Naive B cell (primary cell): ENCODE data around the gene IGF2R. TPM values are rescaled to one million over a fixed set of nuclear protein-coding genes. Genes with fewer than 3 reads are reported as not detected.
A peak's percentile ranks its signal among the peaks of the same experiment; 100 is the strongest.

Experiments used
- ATAC-seq, 2 donors: fragments of 150-1000 bp; cut with Tn5 transposase; 2 replicates each; pipeline ENCODE4 v1.10.0; 2021; ENCODE audit warnings: low read depth in 2 of 2, mild to moderate bottlenecking in 2 of 2, moderate library complexity in 2 of 2
- DNase-seq: peaks from one replicate; pipeline ENCODE4 v3.0.0; 2022
- H3K27ac Mint-ChIP-seq, 6 donors: one replicate each; pipeline ENCODE4 v1.8.0; 2020 to 2022; ENCODE audit warnings: mild to moderate bottlenecking in 6 of 6, mixed read lengths in 6 of 6, moderate library complexity in 5 of 6, inconsistent platforms in 2 of 6
- H3K27me3 Mint-ChIP-seq, 3 donors: one replicate each; pipeline ENCODE4 v1.8.0; 2021 to 2022; ENCODE audit warnings: mixed read lengths in 3 of 3, mild to moderate bottlenecking in 1 of 3
- H3K36me3 Mint-ChIP-seq, 2 donors: one replicate each; pipeline ENCODE4 v1.8.0; 2020 to 2022; ENCODE audit warnings: mixed read lengths in 2 of 2, inconsistent platforms in 1 of 2, mild to moderate bottlenecking in 1 of 2
- H3K4me1 Mint-ChIP-seq, 3 donors: one replicate each; pipeline ENCODE4 v1.8.0; 2020 to 2022; ENCODE audit warnings: mixed read lengths in 3 of 3, inconsistent platforms in 1 of 3, mild to moderate bottlenecking in 1 of 3, moderate library complexity in 1 of 3
- H3K4me3 Mint-ChIP-seq, 8 donors: one replicate each; pipeline ENCODE4 v1.8.0; 2020 to 2022; ENCODE audit warnings: mild to moderate bottlenecking in 8 of 8, mixed read lengths in 8 of 8, moderate library complexity in 8 of 8, inconsistent platforms in 2 of 8
- H3K9me3 Mint-ChIP-seq, 7 donors: one replicate each; pipeline ENCODE4 v1.8.0; 2020 to 2022; ENCODE audit warnings: mixed read lengths in 7 of 7, mild to moderate bottlenecking in 5 of 7, inconsistent platforms in 2 of 7, moderate library complexity in 1 of 7
- polyA plus RNA-seq, 6 donors: library from polyadenylated mRNA; unstranded; fragments of 300-500 nt; fragmentation: Illumina TruSeq; gene quantifications; one replicate each; pipeline ENCODE4 v1.2.3, GENCODE V29; 2021; ENCODE audit warnings: low read depth in 6 of 6

IGF2R gene
- polyA plus RNA-seq, 6 donors from 2014 or later: 2.3 to 12.1 (median 7.0) TPM

DNA sequence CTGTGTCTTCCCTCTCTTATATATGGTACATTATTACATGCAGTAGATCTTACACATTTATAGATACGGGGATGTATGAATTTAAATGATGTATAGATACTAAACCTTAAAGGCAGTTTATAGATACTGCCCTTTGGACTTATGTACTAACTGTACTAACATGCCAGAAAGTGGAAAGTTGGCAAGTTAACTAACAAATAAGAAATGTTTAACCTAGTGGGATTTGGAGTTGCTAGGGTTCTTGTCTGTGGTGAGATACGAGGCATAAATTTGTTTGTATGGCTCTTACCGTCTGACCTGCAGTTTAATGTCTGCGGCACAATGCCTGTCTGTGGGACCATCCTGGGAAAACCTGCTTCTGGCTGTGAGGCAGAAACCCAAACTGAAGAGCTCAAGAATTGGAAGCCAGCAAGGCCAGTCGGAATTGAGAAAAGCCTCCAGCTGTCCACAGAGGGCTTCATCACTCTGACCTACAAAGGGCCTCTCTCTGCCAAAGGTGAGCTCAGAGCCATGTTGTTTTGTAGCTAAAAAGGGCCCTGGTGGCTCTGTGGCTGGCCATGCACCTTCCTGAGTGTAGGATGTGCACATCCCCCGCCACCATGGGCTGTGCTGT lies 89.8 kb downstream of the IGF2R start:
- Mint-ChIP-seq H3K27me3 (no peaks in the 10 kb centered on the region), H3K9me3 (peaks cover 0 to 2% (median 0%) of the 10 kb centered on the region in 7 donors), H3K27ac (no peak overlapping the region), H3K4me1 (no peaks in the 10 kb centered on the region), H3K4me3 (no peak overlapping the region), H3K36me3 (peaks cover 51 to 67% of the 10 kb centered on the region in 2 donors)
- DNase-seq: no peak
- ATAC-seq: no peak

DNA sequence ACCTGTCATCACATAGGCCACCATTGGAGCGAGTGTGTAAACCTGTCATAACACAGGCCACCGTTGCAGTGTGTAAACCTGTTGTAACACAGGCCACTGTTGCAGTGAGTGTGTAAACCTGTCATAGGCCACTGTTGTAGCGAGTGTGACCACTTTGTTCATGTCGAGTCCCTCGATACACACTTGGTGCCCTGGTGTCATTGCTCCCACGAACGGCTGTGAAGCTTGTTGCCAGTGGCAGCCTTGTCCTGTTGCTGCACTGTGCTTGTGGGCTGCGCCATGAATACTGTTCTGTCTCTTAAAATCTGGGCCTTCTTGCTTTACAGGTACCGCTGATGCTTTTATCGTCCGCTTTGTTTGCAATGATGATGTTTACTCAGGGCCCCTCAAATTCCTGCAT lies 91.3 kb downstream of the IGF2R start:
- H3K27me3 Mint-ChIP-seq: no peaks in the 10 kb centered on the region
- DNase-seq (no peak), ATAC-seq (no peak)
- H3K9me3 Mint-ChIP-seq: no peaks in the 10 kb centered on the region
- H3K36me3 Mint-ChIP-seq: peaks cover 57 to 68% of the 10 kb centered on the region in 2 donors
- no peaks in the 10 kb centered on the region for H3K4me1 Mint-ChIP-seq
- no peak overlapping the region for H3K27ac Mint-ChIP-seq
- no peak overlapping the region for H3K4me3 Mint-ChIP-seq

DNA sequence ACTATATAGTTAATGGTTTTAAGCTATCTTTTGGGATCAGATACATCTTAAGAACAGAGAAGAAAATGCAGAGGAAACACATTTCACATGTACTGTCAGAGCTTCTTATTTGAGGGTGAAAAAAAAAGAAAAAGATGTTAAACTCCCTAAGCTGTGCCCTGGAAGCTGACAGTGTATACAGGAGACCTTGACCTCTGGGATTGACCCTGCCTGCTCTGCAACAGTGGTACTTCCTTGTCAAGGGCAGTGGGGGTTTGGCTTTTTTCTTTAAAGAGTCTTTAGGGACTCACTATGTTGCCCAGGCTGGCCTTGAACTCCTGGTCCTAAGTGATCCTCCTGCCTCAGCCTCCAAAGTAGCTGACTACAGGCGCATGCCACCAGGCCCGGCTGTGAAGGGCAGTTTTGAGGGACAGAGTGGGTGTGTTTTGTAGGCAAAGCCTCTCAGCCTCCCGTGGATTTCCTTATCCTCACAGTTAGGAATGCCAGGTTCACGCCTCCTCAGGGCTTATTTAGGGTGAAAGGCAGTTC lies 92.1 kb downstream of the IGF2R start:
- peaks cover 58 to 69% of the 10 kb centered on the region in 2 donors for H3K36me3 Mint-ChIP-seq
- ATAC-seq: no peak
- H3K27ac Mint-ChIP-seq: no peak overlapping the region

DNA sequence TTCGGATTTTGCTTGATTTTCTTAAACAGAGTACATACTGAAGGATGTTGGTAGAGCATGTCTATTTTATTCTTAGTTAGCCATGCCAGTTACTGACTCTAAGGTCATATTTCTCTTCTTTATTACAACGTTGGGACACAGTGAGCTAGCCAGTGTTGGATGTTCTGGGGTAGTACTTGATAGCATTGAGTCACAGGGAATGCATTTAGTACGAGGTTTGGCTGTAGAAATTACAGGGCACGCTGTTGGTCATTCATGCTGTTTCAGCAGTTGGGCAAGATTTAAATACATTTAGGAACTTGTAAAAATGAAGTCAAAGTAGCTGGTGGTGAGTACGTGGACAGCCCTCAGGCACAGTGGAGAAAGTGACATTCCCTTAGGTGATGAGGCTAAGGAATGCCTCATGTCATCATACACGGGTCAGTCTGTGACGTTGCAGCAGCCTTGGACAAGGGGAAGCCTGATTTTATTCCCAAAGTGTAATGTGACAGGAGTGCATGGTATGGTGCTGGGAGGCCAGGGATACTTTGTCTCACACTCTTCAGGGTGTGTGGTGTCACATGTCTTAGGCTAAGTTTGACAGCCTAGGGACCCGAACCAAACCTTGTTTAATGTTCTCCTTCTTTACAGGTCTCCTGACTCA lies 95.0 kb downstream of the IGF2R start:
- Mint-ChIP-seq H3K27me3 (no peaks in the 10 kb centered on the region), H3K4me3 (no peak overlapping the region), H3K27ac (no peak overlapping the region), H3K36me3 (peaks cover 50 to 64% of the 10 kb centered on the region in 2 donors), H3K9me3 (no peaks in the 10 kb centered on the region), H3K4me1 (peaks cover 14 to 21% (median 18%) of the 10 kb centered on the region in 3 donors)
- DNase-seq: no peak
- no peak for ATAC-seq

More for the DNA sequence above, 92.1 kb downstream of the IGF2R start:
- no peak for DNase-seq
- Mint-ChIP-seq H3K4me1 (no peaks in the 10 kb centered on the region), H3K9me3 (no peaks in the 10 kb centered on the region), H3K4me3 (no peak overlapping the region), H3K27me3 (no peaks in the 10 kb centered on the region)

DNA sequence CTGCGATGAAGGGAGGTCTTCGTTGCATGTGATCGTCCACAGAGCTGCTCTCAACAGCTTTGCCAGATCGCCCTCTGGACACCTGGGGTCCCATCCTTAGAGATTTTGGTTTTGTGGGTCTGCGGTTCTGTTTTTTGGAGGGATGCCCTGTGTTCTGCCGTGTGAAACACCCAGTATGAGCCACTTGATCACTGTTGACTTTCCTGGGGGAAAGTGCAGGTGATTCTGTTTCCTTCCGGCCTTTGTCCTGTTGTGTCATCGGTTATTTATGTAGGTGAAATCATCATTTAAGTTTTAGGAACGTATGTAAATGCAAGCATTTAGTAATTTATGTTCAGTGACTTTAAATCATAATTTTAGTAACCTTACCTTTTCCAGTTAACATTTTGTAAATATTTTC lies 96.3 kb downstream of the IGF2R start:
- H3K9me3 Mint-ChIP-seq: no peaks in the 10 kb centered on the region

DNA sequence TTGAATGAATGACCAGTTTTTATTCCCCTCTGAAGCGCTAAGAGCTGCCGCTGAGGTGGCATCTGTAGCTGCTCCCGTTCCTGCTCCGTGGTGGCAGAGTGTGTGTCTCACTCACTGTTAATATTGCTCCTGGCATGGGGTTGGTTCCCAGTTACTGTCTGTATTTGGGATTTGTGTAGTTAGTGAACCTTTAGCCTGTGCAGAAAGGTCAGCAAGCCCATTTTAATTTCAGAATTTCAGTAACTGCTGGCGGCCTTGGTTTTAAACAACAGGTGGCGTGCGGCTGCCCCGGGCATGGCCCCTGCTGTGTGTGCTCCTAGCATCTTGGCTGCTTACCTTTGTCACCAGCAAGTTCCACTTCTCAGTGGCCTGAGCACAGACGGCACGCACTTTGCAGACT lies 98.7 kb downstream of the IGF2R start:
- H3K9me3 Mint-ChIP-seq: no peaks in the 10 kb centered on the region
- no peak for DNase-seq
- peaks cover 35 to 48% of the 10 kb centered on the region in 2 donors for H3K36me3 Mint-ChIP-seq
- peaks cover 44 to 51% (median 45%) of the 10 kb centered on the region in 3 donors for H3K4me1 Mint-ChIP-seq
- peak overlapping the region in 2 of 6 donors; percentile 9 to 84 for H3K27ac Mint-ChIP-seq
- ATAC-seq: no peak
- no peaks in the 10 kb centered on the region for H3K27me3 Mint-ChIP-seq
- peak overlapping the region in 4 of 8 donors; percentile 1 to 65 (median 48) for H3K4me3 Mint-ChIP-seq

More for the DNA sequence above, 96.3 kb downstream of the IGF2R start:
- no peak for ATAC-seq
- Mint-ChIP-seq H3K4me1 (peaks cover 27 to 33% (median 31%) of the 10 kb centered on the region in 3 donors), H3K4me3 (peak overlapping the region in 1 of 8 donors; percentile 71), H3K27me3 (no peaks in the 10 kb centered on the region), H3K27ac (peak overlapping the region in 1 of 6 donors; percentile 20), H3K36me3 (peaks cover 49 to 58% of the 10 kb centered on the region in 2 donors)
- DNase-seq: no peak

DNA sequence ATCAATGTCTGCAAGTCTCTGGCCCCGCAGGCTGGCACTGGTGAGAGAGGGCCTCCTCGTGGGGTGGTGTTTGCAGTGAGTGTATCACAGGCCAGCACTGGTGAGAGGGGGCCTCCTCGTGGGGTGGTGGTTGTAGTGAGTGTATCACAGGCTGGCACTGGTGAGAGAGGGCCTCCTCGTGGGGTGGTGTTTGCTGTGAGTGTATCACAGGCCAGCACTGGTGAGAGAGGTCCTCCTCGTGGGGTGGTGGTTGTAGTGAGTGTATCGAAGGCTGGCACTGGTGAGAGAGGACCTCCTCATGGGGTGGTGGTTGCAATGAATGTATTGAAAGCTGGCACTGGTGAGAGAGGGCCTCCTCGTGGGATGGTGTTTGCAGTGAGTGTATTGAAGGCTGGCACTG lies 99.5 kb downstream of the IGF2R start:
- no peaks in the 10 kb centered on the region for H3K27me3 Mint-ChIP-seq
- peaks cover 43 to 54% of the 10 kb centered on the region in 2 donors for H3K36me3 Mint-ChIP-seq
- DNase-seq (no peak), ATAC-seq (no peak)
- peak overlapping the region in 5 of 6 donors; percentile 36 to 93 (median 77) for H3K27ac Mint-ChIP-seq
- peaks cover 44 to 53% (median 46%) of the 10 kb centered on the region in 3 donors for H3K4me1 Mint-ChIP-seq
- H3K9me3 Mint-ChIP-seq: no peaks in the 10 kb centered on the region
- H3K4me3 Mint-ChIP-seq: peak overlapping the region; percentile 39 to 89 (median 66)

DNA sequence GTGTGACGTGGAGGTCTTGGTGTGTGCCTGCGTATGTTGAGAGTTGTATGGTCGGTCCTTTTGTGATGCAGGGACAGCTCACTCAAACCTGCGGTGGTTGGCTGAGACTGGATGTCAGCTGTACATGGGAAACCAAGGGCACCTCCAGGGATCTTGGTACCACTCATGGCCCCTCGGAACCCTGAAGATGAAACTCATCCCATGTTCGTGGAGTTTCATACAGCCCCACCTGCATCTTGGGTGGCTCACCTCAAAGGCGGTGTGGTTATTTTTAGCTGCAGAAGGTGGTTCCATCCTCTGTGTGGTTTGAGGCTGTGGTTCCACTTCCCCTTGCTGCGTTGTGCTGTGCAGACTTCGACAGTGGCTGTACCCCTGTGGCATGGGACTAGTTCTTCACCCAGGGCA lies 100.2 kb downstream of the IGF2R start:
- Mint-ChIP-seq H3K27me3 (no peaks in the 10 kb centered on the region), H3K4me1 (peaks cover 44 to 53% (median 46%) of the 10 kb centered on the region in 3 donors), H3K36me3 (peaks cover 45 to 55% of the 10 kb centered on the region in 2 donors), H3K4me3 (peak overlapping the region; percentile 39 to 89 (median 66)), H3K9me3 (no peaks in the 10 kb centered on the region), H3K27ac (peak overlapping the region; percentile 79 to 94 (median 90))
- DNase-seq (peak; percentile 79), ATAC-seq (peak; percentile 95)

DNA sequence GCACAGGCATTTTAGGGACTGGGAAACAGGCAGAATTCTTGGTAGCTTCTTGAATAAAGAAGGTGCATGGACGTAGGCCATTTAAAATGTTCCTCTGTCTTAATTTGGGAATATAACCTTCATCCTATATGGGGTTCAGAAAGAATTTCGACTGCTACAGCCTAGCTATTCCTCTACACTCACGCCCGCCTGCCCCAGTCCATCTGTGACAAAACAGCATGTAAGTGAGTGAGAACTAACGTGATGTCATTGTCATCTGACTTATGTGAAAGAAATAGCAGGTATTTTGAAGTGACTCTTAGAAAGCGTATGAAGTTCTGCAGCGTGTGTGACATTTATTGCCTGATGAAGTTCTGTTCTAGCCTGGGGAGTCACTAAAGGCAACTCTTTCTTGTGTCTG lies 100.6 kb downstream of the IGF2R start:
- peaks cover 42 to 53% of the 10 kb centered on the region in 2 donors for H3K36me3 Mint-ChIP-seq
- H3K4me3 Mint-ChIP-seq: peak overlapping the region; percentile 39 to 89 (median 66)
- no peaks in the 10 kb centered on the region for H3K9me3 Mint-ChIP-seq
- peak; percentile 52 to 57 for ATAC-seq
- H3K4me1 Mint-ChIP-seq: peaks cover 44 to 53% (median 46%) of the 10 kb centered on the region in 3 donors
- DNase-seq: no peak
- H3K27ac Mint-ChIP-seq: peak overlapping the region; percentile 79 to 94 (median 90)
- H3K27me3 Mint-ChIP-seq: no peaks in the 10 kb centered on the region

DNA sequence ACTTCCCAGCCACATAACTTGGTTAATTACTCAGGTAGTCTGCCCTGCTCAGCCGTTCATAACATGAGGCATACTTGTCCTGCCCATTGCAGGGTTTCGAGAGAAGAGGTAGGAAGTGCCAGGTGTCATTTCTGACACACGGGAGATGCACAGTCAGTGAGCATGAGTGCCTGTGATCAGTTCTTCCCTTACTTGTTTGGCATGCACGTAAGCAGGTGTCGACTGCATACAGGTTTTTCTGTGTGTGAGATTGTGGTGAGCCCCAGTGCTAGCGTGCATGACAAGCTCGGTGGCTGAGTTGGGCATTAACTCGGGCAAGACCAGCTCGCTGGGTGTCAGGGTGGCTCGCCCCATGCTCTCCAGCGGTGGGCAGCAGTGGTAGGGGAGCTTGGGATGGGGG lies 101.5 kb downstream of the IGF2R start:
- Mint-ChIP-seq H3K27ac (peak overlapping the region; percentile 74 to 96 (median 88)), H3K9me3 (no peaks in the 10 kb centered on the region), H3K4me1 (peaks cover 44 to 53% (median 46%) of the 10 kb centered on the region in 3 donors), H3K36me3 (peaks cover 37 to 45% of the 10 kb centered on the region in 2 donors), H3K27me3 (no peaks in the 10 kb centered on the region), H3K4me3 (peak overlapping the region in 7 of 8 donors; percentile 29 to 89 (median 68))
- peak; percentile 31 for DNase-seq
- peak; percentile 14 to 19 for ATAC-seq

DNA sequence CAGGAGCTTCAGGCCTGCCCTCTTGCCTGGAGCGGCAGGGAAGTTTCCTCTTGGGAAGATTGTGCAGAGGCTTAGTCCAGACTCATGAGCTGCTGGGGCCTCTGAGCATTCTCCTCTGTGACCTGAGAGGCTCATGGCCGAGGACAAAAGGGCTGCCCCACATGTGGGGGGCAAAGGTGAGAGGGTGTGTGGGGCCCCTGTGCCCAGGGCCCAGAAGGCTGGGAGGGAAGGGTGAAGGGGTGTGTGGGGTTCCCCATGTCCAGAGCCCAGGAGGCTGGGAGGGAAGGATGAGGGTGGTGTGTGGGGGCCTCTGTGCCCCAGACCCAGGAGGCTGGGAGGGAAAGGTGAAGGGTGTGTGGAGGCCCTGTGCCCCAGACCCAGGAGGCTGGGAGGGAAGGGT lies 101.9 kb downstream of the IGF2R start:
- DNase-seq: no peak
- peak overlapping the region; percentile 64 to 96 (median 83) for H3K27ac Mint-ChIP-seq
- peak overlapping the region in 6 of 8 donors; percentile 29 to 89 (median 72) for H3K4me3 Mint-ChIP-seq
- no peaks in the 10 kb centered on the region for H3K27me3 Mint-ChIP-seq
- peaks cover 37 to 45% of the 10 kb centered on the region in 2 donors for H3K36me3 Mint-ChIP-seq
- peaks cover 44 to 53% (median 46%) of the 10 kb centered on the region in 3 donors for H3K4me1 Mint-ChIP-seq
- ATAC-seq: no peak
- H3K9me3 Mint-ChIP-seq: no peaks in the 10 kb centered on the region

DNA sequence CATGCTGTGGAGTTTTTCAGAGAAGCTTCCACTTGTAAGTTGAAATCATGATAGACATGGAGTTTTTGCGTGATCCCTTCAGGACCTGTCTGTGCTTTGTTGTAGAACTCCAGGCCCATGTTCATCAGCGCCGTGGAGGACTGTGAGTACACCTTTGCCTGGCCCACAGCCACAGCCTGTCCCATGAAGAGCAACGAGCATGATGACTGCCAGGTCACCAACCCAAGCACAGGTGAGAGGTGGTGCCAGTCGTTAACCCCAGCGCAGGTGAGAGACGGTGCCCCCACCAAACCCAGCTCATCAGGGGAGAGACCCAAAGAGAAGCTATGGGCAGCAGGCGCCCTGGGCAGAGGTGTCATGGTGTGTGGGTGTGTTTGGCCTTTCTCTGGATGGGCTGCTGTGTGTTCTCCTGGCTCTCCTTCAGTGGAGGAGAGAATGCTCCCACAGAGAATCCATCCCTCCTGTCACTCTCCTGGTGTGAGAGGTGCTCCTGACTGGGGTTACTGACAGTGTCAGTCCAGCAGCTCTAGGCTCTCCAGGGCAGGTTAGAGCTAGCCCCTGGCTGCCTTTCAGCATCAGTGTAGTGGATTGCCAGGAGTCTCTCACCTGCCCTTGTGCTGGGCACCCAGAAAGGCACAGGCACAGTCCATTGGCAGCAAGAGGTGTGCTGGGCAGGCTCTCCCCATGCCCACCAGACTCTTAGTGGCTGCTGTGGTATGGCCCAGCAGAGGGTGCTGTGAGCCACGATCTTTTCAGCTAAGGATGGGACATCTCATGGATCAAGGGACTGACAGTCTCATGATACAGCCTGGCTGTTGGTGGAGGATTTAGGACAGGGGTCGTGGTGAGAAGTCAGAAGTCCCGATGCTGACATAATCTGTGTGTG lies 103.2 kb downstream of the IGF2R start:
- no peak for DNase-seq
- H3K9me3 Mint-ChIP-seq: no peaks in the 10 kb centered on the region
- H3K27me3 Mint-ChIP-seq: no peaks in the 10 kb centered on the region
- H3K4me3 Mint-ChIP-seq: peak overlapping the region in 3 of 8 donors; percentile 12 to 51 (median 20)
- peak overlapping the region in 1 of 6 donors; percentile 63 for H3K27ac Mint-ChIP-seq
- ATAC-seq: no peak
- peaks cover 36 to 44% of the 10 kb centered on the region in 2 donors for H3K36me3 Mint-ChIP-seq
- H3K4me1 Mint-ChIP-seq: peaks cover 44 to 49% (median 46%) of the 10 kb centered on the region in 3 donors

DNA sequence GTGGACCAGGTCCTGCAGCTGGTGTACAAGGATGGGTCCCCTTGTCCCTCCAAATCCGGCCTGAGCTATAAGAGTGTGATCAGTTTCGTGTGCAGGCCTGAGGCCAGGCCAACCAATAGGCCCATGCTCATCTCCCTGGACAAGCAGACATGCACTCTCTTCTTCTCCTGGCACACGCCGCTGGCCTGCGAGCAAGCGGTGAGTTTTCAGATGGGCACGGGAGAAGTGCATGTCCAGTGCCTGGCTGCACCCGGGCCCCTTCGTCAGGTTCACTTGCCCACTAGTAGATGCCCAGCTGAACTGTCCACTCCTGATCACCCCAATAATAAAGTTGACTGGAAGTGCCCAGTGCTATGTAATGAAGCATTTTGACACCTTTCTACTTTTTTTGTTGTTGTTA lies 104.4 kb downstream of the IGF2R start:
- DNase-seq: no peak
- peak overlapping the region in 2 of 8 donors; percentile 16 to 40 for H3K4me3 Mint-ChIP-seq
- no peaks in the 10 kb centered on the region for H3K27me3 Mint-ChIP-seq
- H3K27ac Mint-ChIP-seq: peak overlapping the region in 1 of 6 donors; percentile 22
- peaks cover 34 to 38% (median 37%) of the 10 kb centered on the region in 3 donors for H3K4me1 Mint-ChIP-seq
- H3K36me3 Mint-ChIP-seq: peaks cover 30 to 38% of the 10 kb centered on the region in 2 donors
- ATAC-seq: no peak
- H3K9me3 Mint-ChIP-seq: no peaks in the 10 kb centered on the region
